Neutrophil (primary cell): Measurements from ENCODE around the gene MT1H.

Experiments
- H3K27ac ChIP-seq: fragments of 200-600 bp; sonication (generic); 2 replicates; pipeline ENCODE4 v1.5.1; 2016; ENCODE audit warnings: mild to moderate bottlenecking, moderate library complexity
- H3K27me3 ChIP-seq: fragments of 200-600 bp; sonication (generic); 2 replicates; pipeline ENCODE4 v1.6.0; 2016; ENCODE audit warnings: mild to moderate bottlenecking
- H3K36me3 ChIP-seq: fragments of 200-600 bp; sonication (generic); 2 replicates; pipeline ENCODE4 v1.5.1; 2017
- H3K4me1 ChIP-seq, 2 experiments: fragments of 200-600 bp in 1 of 2; sonication (generic) in 1 of 2; 1 replicate in 1 of 2; 2 replicates in 1 of 2; pipeline versions ENCODE4 v1.5.1 to v1.6.1; 2013 to 2016; ENCODE audit warnings: low read depth in 1 of 2, low read length in 1 of 2, mild to moderate bottlenecking in 1 of 2, moderate library complexity in 1 of 2; ENCODE audit not compliant: control insufficient read depth in 1 of 2, insufficient read depth in 1 of 2
- H3K4me3 ChIP-seq, 2 experiments: fragments of 200-600 bp in 1 of 2; sonication (generic) in 1 of 2; 1 replicate in 1 of 2; 2 replicates in 1 of 2; pipeline ENCODE4 v1.5.1; 2013 to 2016; ENCODE audit warnings: low read depth in 1 of 2, low read length in 1 of 2, mild to moderate bottlenecking in 1 of 2, moderate library complexity in 1 of 2
- H3K9me3 ChIP-seq: fragments of 200-600 bp; sonication (generic); 2 replicates; pipeline ENCODE4 v1.5.1; 2016
- TF ChIP-seq, protein P1 (sequence below): fragments of 200-600 bp; sonication (generic); IDR thresholded peaks from 2 replicates; pipeline ENCODE4 v1.5.1; 2016; ENCODE audit warnings: antibody characterized with exemption

The MT1H gene

GRCh38 chr16:56634715-56635440 is 34.7 kb upstream of the MT1H start:
- no peak overlapping the region for H3K4me3 ChIP-seq
- H3K27ac ChIP-seq = no peak overlapping the region
- peaks cover 100% of the 10 kb centered on the region for H3K27me3 ChIP-seq
- H3K36me3 ChIP-seq = no peaks in the 10 kb centered on the region
- peaks cover 0 to 3% of the 10 kb centered on the region in 2 experiments for H3K4me1 ChIP-seq
- TF ChIP-seq, protein P1, sequence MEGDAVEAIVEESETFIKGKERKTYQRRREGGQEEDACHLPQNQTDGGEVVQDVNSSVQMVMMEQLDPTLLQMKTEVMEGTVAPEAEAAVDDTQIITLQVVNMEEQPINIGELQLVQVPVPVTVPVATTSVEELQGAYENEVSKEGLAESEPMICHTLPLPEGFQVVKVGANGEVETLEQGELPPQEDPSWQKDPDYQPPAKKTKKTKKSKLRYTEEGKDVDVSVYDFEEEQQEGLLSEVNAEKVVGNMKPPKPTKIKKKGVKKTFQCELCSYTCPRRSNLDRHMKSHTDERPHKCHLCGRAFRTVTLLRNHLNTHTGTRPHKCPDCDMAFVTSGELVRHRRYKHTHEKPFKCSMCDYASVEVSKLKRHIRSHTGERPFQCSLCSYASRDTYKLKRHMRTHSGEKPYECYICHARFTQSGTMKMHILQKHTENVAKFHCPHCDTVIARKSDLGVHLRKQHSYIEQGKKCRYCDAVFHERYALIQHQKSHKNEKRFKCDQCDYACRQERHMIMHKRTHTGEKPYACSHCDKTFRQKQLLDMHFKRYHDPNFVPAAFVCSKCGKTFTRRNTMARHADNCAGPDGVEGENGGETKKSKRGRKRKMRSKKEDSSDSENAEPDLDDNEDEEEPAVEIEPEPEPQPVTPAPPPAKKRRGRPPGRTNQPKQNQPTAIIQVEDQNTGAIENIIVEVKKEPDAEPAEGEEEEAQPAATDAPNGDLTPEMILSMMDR = no peak
- no peaks in the 10 kb centered on the region for H3K9me3 ChIP-seq

GRCh38 chr16:56635441-56635967 is 34.1 kb upstream of the MT1H start:
- H3K36me3 ChIP-seq = no peaks in the 10 kb centered on the region
- H3K4me3 ChIP-seq = no peak overlapping the region
- TF ChIP-seq, protein P1 = no peak
- H3K27me3 ChIP-seq = peaks cover 100% of the 10 kb centered on the region
- H3K9me3 ChIP-seq = no peaks in the 10 kb centered on the region
- peaks cover 0 to 3% of the 10 kb centered on the region in 2 experiments for H3K4me1 ChIP-seq
- no peak overlapping the region for H3K27ac ChIP-seq

GRCh38 chr16:56636616-56637413 is 32.8 kb upstream of the MT1H start:
- Histone ChIP-seq H3K4me3 (no peak overlapping the region), H3K27ac (no peak overlapping the region), H3K9me3 (no peaks in the 10 kb centered on the region), H3K27me3 (peaks cover 100% of the 10 kb centered on the region), H3K36me3 (no peaks in the 10 kb centered on the region), H3K4me1 (peaks cover 0 to 3% of the 10 kb centered on the region in 2 experiments)
- TF ChIP-seq, protein P1 = no peak

DNA sequence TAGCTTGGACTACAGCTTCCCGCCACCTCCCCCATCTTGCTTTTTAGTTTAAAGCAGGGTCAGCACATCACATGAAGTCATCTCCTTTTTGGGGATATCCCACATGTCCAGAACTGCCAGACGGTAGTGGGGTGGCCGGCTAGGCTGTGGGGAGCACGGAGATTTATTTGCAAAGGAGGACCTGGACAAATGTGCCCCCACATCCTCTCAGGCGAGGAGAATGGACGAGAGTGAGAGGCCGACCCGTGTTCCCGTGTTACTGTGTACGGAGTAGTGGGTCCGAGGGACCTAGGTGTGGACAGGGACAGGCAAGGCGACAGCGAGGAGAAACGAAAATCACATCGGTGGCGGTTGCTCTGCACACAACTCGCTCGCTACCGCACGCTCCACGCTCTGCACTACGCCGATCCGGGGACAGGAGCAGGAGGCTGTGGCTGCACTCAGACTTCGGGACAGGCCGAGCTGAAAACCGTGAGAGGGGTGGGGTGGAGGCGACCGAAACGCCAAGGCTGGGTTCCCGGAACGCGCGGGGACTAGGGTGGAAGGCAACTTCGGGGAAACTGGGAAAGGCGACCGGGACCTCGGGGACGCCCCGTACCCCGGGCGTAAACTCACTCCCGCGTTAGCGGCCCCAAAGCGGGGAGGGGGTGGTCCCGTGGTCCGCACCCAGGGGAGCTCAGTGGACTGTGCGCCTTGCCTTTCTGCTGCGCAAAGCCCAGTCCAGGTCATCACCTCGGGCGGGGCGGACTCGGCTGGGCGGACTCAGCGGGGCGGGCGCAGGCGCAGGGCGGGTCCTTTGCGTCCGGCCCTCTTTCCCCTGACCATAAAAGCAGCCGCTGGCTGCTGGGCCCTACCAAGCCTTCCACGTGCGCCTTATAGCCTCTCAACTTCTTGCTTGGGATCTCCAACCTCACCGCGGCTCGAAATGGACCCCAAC is 31.5 kb upstream of the MT1H start, which contains the start of gene MT1A:
MT1A (plus strand) TSS at position 853 of the 937 bp plus-strand sequence; CDS start at position 926, 73 bp downstream.
- Histone ChIP-seq H3K27ac (no peak within 1 kb of the TSS), H3K4me3 (no peak within 1 kb of the TSS)
- TF ChIP-seq, protein P1 = no peak

GRCh38 chr16:56639045-56639444 is 30.6 kb upstream of the MT1H start:
- Histone ChIP-seq H3K4me3 (no peak overlapping the region), H3K36me3 (no peaks in the 10 kb centered on the region), H3K9me3 (no peaks in the 10 kb centered on the region), H3K27ac (no peak overlapping the region), H3K4me1 (peaks cover 0 to 3% of the 10 kb centered on the region in 2 experiments), H3K27me3 (peaks cover 100% of the 10 kb centered on the region)
- TF ChIP-seq, protein P1 = no peak

More for the DNA sequence above, 31.5 kb upstream of the MT1H start, which contains the start of gene MT1A:
- Histone ChIP-seq H3K36me3 (no peaks in the 10 kb centered on the region), H3K4me1 (peaks cover 0 to 3% of the 10 kb centered on the region in 2 experiments), H3K9me3 (no peaks in the 10 kb centered on the region), H3K27me3 (peaks cover 100% of the 10 kb centered on the region)
